Measurements from ENCODE around the gene RALBP1.

DNA sequence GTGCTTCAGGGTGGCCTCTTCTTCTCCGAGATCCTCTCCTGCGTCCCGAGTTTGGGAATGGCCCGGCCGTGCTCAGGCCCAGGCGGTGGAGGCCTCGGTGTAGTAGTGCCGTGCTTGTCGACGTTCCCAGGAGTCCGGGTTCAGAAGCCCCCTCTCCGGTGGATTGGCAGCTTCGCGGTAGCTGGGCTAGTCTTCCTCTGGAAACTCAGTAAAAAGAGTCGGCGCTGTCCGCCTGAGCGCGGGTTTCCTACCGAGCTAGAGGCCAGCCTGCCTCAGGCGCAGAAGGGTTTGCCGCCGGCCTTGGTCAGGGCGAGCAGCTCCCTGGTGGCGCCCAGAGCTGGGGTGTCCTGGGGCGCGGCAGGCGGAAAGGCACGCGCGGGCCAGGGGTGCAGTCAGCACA, 3.2 kb downstream of the RALBP1 start:
- TF ChIP-seq POLR2AphosphoS5 (IDR thresholded peaks at IDR 0.05) = no peak
- TF ChIP-seq POLR2A (IDR thresholded peaks at IDR 0.05) = no peak
- TF ChIP-seq, protein P1, sequence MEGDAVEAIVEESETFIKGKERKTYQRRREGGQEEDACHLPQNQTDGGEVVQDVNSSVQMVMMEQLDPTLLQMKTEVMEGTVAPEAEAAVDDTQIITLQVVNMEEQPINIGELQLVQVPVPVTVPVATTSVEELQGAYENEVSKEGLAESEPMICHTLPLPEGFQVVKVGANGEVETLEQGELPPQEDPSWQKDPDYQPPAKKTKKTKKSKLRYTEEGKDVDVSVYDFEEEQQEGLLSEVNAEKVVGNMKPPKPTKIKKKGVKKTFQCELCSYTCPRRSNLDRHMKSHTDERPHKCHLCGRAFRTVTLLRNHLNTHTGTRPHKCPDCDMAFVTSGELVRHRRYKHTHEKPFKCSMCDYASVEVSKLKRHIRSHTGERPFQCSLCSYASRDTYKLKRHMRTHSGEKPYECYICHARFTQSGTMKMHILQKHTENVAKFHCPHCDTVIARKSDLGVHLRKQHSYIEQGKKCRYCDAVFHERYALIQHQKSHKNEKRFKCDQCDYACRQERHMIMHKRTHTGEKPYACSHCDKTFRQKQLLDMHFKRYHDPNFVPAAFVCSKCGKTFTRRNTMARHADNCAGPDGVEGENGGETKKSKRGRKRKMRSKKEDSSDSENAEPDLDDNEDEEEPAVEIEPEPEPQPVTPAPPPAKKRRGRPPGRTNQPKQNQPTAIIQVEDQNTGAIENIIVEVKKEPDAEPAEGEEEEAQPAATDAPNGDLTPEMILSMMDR (IDR thresholded peaks at IDR 0.05) = no peak
- TF ChIP-seq EP300 (IDR thresholded peaks at IDR 0.05) = no peak
